ENCODE results near the gene PLEK.
"Not testable (repeated sequence)": the region's sequence is repeated elsewhere in the genome, so short reads cannot be mapped to it uniquely, and the experiment has no call there.

The PLEK gene

GRCh38 chr2:68418855-68419254, 53.8 kb downstream of the PLEK start:
- DNase-seq, result no peak

GRCh38 chr2:68420254-68420910, 55.3 kb downstream of the PLEK start:
- no peak for DNase-seq

- DNase-seq, result no peak
Observed at GRCh38 chr2:68423966-68424650, 59.0 kb downstream of the PLEK start.

GRCh38 chr2:68425503-68425902, 60.4 kb downstream of the PLEK start:
- DNase-seq, result no peak

DNA sequence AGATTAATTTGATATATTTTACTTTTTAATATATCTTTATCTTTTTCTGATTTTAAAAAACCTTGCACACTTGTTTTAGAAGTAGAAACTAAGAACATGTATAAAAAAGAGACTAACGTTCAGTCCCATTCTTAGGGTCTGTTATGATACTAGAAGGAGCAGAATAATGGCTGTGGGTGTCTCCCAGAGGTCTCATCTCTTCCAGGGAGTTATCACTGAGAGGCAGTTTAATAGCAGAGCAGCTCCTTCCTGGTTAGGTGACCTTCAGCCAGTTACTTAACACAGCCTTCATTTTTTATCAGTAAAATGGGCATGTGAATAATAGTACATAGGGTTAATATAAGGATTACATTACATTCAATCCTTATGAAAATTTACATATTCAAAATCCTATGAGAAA, 61.4 kb downstream of the PLEK start:
- no peak for DNase-seq

- DNase-seq, result no peak
Observed at GRCh38 chr2:68426848-68427579, 61.9 kb downstream of the PLEK start.

DNA sequence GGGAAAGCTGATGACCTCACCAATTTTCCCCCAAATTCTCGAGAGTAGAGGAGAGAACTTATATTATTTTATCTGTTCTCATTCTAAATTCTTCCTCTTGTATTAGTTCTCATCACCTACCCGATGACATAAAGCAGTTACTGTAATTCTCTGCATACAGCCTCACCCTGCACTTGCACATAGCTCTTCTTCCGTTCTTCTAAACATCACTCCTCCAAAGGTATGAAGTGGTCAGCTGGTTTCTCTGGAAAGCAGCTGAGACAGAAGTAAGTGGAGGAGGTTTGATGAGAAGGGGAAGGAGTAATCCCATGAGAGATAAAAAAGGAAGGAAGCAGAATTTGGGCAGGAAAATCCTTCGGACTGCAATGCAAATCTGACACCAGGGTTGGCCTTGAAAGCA, 63.0 kb downstream of the PLEK start:
- DNase-seq, result no peak

- no peak for DNase-seq
Observed at GRCh38 chr2:68428746-68429145, 63.7 kb downstream of the PLEK start.

DNA sequence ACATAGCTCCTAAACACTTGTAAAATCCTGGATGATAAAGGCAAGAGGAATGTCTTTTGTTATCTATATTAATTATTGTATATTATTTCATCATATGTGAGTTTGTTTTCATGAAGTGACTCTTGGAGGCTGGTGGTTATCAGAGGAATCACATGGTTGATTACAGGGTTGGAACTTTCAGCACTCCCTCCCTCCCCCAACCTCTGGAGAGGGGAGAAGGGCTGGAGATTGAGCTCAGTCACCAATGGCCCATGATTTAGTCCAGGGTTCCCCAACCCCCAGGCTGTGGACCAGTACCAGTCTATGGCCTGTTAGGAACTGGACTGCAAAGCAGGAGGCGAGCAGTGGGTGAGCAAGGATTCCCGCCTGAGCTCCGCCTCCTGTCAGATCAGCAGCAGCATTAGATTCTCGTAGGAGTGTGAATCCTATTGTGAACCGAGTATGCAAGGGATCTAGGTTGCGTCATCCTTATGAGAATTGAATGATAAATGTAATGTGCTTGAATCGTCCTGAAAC, 64.3 kb downstream of the PLEK start:
- DNase-seq, result no peak

DNA sequence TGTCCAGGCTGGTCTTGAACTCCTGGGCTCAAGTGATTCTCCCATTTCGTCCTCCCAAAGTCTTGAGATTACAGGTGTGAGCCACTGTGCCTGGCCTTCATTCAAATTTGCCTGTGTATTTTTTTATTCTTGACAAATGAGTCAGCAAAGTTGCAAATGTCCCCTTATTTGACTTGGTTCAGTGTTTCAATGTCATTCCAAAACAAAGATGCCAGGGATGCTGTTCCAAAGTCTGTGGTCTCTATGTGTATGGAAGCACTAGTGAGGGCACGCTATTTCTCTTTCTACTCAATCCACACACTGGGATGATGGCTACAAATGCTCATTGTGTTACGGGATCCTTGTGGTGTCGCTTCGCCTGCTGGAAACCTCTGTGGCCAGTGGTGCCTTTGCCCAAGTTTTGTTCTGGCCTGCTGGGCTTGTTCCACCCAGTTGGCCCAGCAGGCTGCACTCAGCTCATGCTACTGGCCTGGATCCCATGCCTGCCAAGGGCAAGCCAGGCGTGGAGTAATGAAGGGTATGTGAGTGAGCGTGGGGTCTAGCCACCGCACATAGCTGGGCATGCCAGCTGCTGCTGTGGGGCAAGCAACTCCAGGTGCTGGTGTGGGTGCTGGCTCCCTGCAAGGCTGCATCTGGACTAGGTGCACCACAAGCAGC, 66.4 kb downstream of the PLEK start:
- no peak for DNase-seq

DNA sequence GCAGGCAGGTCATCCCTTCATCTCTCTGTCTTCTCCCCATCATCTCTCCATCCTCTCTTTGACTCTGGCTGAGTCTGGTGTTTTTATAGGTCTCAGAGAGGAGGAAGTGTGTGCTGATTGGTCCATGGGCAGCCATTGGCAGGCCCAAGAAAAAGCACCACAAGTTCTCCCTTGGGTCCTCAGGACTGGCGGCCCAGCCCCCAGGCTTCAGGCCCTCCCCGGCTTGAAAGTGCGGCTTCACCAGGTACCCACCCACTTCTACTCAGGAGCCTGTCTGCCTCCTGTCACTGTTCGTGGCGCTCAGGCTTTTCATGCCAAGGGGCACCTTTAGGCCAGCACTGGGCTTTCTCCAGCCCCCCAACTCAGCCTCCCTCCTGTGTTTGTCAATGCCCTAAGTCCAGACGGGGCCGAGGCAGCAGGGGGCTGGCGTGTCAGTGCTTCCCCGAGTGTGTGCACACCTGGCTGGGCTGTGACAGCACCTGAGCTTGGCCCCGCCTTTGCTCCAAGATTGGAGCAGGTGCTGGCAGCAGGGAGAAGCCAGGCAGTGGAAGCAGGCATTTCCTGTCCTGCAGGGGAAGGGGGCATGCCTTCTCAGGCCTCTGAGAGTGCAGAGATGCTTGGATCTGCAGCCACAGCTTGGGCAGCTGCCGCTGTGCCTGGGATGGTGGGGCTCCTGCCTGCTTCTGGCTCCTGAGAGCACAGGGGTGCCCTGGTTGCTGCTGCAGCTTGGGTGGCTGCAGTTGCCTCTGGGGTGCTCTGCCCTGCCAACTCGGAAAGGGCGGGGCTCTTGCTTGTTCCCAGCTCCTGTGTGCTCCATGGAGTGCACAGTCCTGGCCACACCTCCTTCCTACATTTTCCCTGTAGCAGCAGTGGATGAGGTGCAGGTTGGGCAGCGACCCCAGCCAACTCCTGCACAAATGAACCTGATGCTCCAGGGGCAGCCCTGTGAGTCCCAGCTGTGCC, 67.9 kb downstream of the PLEK start:
- no peak for DNase-seq

GRCh38 chr2:68434981-68435380, 69.9 kb downstream of the PLEK start:
- no peak for DNase-seq

GRCh38 chr2:68435615-68436014, 70.5 kb downstream of the PLEK start:
- DNase-seq, result no peak

DNA sequence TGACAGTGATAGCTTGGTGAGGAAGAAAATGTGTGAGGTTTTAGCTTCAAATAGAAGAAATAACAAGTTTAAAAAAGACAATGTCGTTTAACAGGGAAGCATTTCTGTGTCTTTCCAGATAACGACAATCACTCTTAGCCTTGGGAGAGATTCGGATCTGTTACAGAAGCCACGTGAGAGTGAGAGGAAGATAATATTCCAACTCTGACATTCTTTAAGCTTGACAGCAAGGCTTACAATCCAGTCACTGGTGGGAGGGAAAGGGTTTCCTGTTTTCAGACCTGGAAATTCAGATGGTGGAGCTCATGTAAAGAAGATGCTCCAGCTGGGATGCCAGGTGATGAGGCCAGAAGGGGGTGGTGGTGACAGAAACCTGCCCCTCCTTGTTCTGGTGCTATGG, 71.2 kb downstream of the PLEK start:
- no peak for DNase-seq

- no peak for DNase-seq
Observed at GRCh38 chr2:68438455-68439303, 73.6 kb downstream of the PLEK start.

DNA sequence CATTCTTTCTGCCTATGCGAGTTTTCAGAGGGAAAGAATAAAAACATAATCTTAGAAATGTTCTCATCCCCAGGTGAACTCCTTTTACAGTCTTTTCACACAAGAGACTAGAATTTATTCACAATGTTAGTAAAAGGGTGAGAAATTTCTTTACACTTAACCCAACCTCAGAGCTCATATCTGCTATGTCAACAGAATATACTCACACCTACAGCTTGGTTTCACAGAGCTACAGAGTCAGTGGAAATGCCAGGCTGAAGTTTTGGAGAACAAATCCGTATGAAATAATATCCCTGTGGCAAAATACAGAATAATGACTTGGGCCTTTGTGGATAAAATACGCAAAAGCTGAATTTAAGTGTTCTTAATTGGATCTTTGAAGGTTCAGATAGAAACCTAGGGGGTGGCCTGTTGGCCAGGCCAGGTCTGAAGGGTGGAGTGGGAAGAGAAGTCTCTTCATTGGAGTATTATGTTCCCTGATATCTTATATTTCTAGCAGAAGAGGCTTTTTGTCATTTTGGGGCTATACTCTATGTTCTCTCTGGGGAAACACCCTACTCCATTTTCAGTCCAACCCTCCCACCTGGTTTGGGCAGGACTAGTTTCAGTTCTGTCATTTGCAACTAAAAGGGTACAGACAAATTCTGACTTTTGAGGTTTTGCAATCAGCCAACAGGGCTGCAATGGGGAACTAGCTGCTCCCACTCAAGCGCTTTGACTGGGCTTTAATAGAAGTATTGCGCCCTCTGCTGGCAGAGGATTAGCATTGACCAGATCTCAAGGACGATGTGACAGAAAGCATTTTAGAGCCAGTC, 76.3 kb downstream of the PLEK start:
- peak; percentile 75 for DNase-seq

GRCh38 chr2:68441994-68442322, 76.9 kb downstream of the PLEK start:
- no peak for DNase-seq

GRCh38 chr2:68446425-68446824, 81.3 kb downstream of the PLEK start:
- not testable (repeated sequence) for DNase-seq

Measured in activated CD4-positive, alpha-beta T cell treated with anti-CD3 and anti-CD28 coated beads, Interleukin-2, amount 50 U/mL, for 1 hour (primary cell).